AG04449 (cell line): ENCODE results near the gene STAT4.

ENCODE experiments used
- CTCF ChIA-PET: fragments of 350-600 bp; formaldehyde crosslinking; extraction: SDS; loops from one replicate; lab custom pipeline; 2021; ENCODE audit warnings: antibody characterized with exemption; lab: Yijun Ruan, JAX
- POLR2A ChIA-PET: fragments of 400-600, 350-600 bp; formaldehyde crosslinking; extraction: SDS; loops from one replicate; lab custom pipeline; 2020; ENCODE audit warnings: antibody characterized with exemption, inconsistent platforms; lab: Yijun Ruan, JAX
- DNase-seq: peaks from one replicate; pipeline ENCODE4 v3.0.0-alpha.2; 2010; ENCODE audit warnings: low read depth, low spot score
- H3K4me3 ChIP-seq: 2 replicates; pipeline ENCODE4 v1.5.1; 2011; ENCODE audit warnings: low read depth, mild to moderate bottlenecking, control low read depth, low read length
- CTCF ChIP-seq: IDR thresholded peaks from one replicate; pipeline ENCODE4 v1.5.1; 2011; ENCODE audit warnings: mild to moderate bottlenecking, moderate library complexity, low read length, control low read depth, inconsistent platforms; ENCODE audit not compliant: insufficient read depth; ENCODE audit errors: missing control alignments

The STAT4 gene

GRCh38 chr2:191184457-191184856 is 33.7 kb upstream of the STAT4 start:
- POLR2A ChIA-PET = no interaction called here
- H3K4me3 ChIP-seq = no peak overlapping the region
- CTCF ChIA-PET = interaction anchor here (0.7 to 2.4 kb wide), 4 partner anchors 9 to 316 kb away, joined by 3 to 8 read pairs (median 4); no protein-coding TSS in a partner anchor
- no peak for TF ChIP-seq CTCF
- DNase-seq = no peak

DNA sequence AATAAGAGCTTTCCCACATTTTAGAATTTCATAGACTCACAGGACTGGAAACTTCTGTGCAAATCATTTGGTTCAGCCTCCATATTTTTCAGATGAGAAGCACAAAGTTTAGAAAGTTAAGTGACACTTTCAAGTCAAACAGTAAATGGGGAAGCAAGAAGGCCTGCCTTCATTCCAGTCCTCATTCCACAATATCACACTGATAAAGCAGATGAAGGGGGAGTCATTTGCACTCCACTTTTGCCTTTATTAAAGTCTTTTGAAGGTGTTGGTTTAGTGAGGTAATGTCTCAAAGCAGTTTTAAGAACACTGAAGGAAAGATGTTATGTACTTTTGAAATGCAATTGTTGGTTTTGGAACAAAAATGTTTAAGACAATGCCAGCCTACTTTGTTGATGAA is 32.7 kb upstream of the STAT4 start:
- no peak overlapping the region for H3K4me3 ChIP-seq
- ChIA-PET POLR2A (no interaction called here), CTCF (interaction anchor here (1.0 to 2.4 kb wide), 4 partner anchors 9 to 338 kb away, joined by 3 to 8 read pairs (median 4); no protein-coding TSS in a partner anchor)
- no peak for DNase-seq
- TF ChIP-seq CTCF = no peak

DNA sequence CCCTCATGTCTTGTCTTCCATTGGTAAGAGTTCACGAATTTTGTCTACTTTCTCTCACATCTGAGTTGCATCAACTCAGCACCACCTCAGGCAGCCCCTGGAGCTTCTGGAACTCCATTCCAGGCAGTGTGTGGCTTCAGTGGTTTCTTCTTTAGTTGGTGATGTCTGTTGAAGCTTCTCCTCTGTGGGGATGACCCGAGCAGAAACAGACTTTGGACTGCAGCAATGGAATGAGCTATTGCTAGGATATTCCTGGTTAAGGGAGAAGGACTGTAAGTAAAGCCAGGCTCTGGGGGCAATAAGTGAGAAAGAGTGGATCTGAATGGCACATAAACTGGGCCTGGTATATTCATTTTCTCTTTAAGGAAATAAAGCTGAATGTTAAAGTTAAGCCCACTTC is 32.3 kb upstream of the STAT4 start:
- DNase-seq = no peak
- no peak for TF ChIP-seq CTCF
- no peak overlapping the region for H3K4me3 ChIP-seq
- CTCF ChIA-PET = interaction anchor here (1.0 to 2.4 kb wide), 4 partner anchors 8 to 339 kb away, joined by 3 to 8 read pairs (median 4); no protein-coding TSS in a partner anchor
- POLR2A ChIA-PET = no interaction called here

DNA sequence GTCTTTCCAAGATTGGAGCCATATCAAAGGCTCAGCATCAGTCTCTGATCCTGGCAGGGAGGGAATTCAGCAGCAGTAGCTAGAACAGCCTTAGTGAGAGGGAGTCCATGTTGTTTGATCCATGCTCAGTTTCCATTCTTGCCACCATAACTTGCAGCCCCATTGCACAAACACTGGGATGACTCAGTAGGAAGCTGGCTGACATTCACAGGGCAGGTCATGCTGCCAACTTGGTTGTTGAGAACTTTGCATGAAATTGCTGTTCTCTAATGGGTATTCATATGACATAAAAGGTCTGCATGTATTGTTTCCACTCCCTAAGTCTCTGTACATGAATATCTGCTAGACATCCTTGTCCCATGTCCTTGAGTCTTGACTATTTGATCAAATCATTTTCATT is 29.9 kb upstream of the STAT4 start:
- H3K4me3 ChIP-seq = no peak overlapping the region
- ChIA-PET POLR2A (no interaction called here), CTCF (interaction anchor here (0.7 to 1.0 kb wide), 2 partner anchors 37 to 341 kb away, joined by 3 read pairs; no protein-coding TSS in a partner anchor)
- no peak for DNase-seq
- TF ChIP-seq CTCF = no peak

GRCh38 chr2:191180276-191180675 is 29.5 kb upstream of the STAT4 start:
- DNase-seq = no peak
- ChIA-PET POLR2A (no interaction called here), CTCF (interaction anchor here (0.5 to 1.0 kb wide), 3 partner anchors 38 to 341 kb away, joined by 3 read pairs; no protein-coding TSS in a partner anchor)
- H3K4me3 ChIP-seq = no peak overlapping the region
- no peak for TF ChIP-seq CTCF

DNA sequence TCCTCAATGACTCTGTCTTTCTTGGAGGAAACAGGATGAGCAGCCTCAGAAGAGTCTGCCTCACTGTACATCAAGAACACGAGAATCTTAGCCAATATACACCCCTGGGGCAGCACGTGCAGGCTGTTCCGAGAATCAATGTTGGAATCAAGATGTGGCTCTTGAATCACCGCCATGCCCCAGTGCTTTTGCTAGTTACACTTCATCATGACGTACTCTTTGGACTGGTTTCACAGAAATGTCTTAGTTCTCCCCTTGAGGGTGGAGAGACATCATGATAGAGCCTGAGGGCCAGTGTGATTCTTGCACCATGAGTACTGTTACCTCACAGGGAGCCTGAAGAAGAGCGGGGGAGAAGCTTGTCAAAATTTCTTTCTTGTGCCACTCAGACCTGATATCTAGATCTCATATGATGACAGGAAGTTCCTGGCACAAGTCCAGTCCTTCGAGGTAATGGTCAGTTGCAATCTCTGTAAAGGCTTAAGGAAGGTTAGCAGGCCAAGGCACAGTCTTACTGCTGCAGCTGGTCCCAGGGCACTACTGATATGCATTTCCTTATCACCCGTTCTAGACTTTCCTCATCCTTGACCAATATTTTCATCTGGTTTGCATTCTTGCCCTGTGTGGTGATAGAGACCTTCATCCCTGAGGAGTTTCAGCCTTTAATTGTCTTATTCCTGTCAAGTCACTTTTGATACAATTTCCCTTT is 28.2 kb upstream of the STAT4 start:
- H3K4me3 ChIP-seq = no peak overlapping the region
- ChIA-PET POLR2A (no interaction called here), CTCF (interaction anchor here (1.6 kb wide), 1 partner anchor 343 kb away, joined by 4 read pairs; no protein-coding TSS in a partner anchor)
- DNase-seq = no peak
- TF ChIP-seq CTCF = no peak
